Neutrophil (primary cell): ENCODE results near the gene WFDC1.
A peak's percentile ranks its signal among the peaks of the same experiment; 100 is the strongest.

Experiments
- H3K27ac ChIP-seq: fragments of 200-600 bp; sonication (generic); 2 replicates; pipeline ENCODE4 v1.5.1; 2016; ENCODE audit warnings: mild to moderate bottlenecking, moderate library complexity
- H3K27me3 ChIP-seq: fragments of 200-600 bp; sonication (generic); 2 replicates; pipeline ENCODE4 v1.6.0; 2016; ENCODE audit warnings: mild to moderate bottlenecking
- H3K36me3 ChIP-seq: fragments of 200-600 bp; sonication (generic); 2 replicates; pipeline ENCODE4 v1.5.1; 2017
- H3K4me1 ChIP-seq, 2 experiments: fragments of 200-600 bp in 1 of 2; sonication (generic) in 1 of 2; 1 replicate in 1 of 2; 2 replicates in 1 of 2; pipeline versions ENCODE4 v1.5.1 to v1.6.1; 2013 to 2016; ENCODE audit warnings: low read depth in 1 of 2, low read length in 1 of 2, mild to moderate bottlenecking in 1 of 2, moderate library complexity in 1 of 2; ENCODE audit not compliant: control insufficient read depth in 1 of 2, insufficient read depth in 1 of 2
- H3K4me3 ChIP-seq, 2 experiments: fragments of 200-600 bp in 1 of 2; sonication (generic) in 1 of 2; 1 replicate in 1 of 2; 2 replicates in 1 of 2; pipeline ENCODE4 v1.5.1; 2013 to 2016; ENCODE audit warnings: low read depth in 1 of 2, low read length in 1 of 2, mild to moderate bottlenecking in 1 of 2, moderate library complexity in 1 of 2
- H3K9me3 ChIP-seq: fragments of 200-600 bp; sonication (generic); 2 replicates; pipeline ENCODE4 v1.5.1; 2016
- CTCF ChIP-seq: fragments of 200-600 bp; sonication (generic); IDR thresholded peaks from 2 replicates; pipeline ENCODE4 v1.5.1; 2016; ENCODE audit warnings: antibody characterized with exemption

Gene WFDC1

GRCh38 chr16:84359326-84359725 lies 64.6 kb downstream of the WFDC1 start:
- H3K4me3 ChIP-seq = no peak overlapping the region
- H3K27ac ChIP-seq = no peak overlapping the region
- no peaks in the 10 kb centered on the region for H3K27me3 ChIP-seq
- TF ChIP-seq CTCF = no peak
- peaks cover 65 to 90% of the 10 kb centered on the region in 2 experiments for H3K4me1 ChIP-seq
- H3K9me3 ChIP-seq = no peaks in the 10 kb centered on the region
- H3K36me3 ChIP-seq = no peaks in the 10 kb centered on the region

GRCh38 chr16:84360170-84360569 lies 65.5 kb downstream of the WFDC1 start:
- Histone ChIP-seq H3K4me1 (peaks cover 57 to 86% of the 10 kb centered on the region in 2 experiments), H3K36me3 (no peaks in the 10 kb centered on the region), H3K27ac (peak overlapping the region; percentile 48), H3K27me3 (no peaks in the 10 kb centered on the region), H3K9me3 (no peaks in the 10 kb centered on the region), H3K4me3 (no peak overlapping the region)
- TF ChIP-seq CTCF = no peak

GRCh38 chr16:84360748-84361147 lies 66.1 kb downstream of the WFDC1 start:
- no peak for TF ChIP-seq CTCF
- no peaks in the 10 kb centered on the region for H3K9me3 ChIP-seq

GRCh38 chr16:84361546-84361945 lies 66.9 kb downstream of the WFDC1 start:
- H3K36me3 ChIP-seq = no peaks in the 10 kb centered on the region
- H3K4me3 ChIP-seq = no peak overlapping the region
- TF ChIP-seq CTCF = no peak
- no peaks in the 10 kb centered on the region for H3K9me3 ChIP-seq
- no peaks in the 10 kb centered on the region for H3K27me3 ChIP-seq
- peaks cover 54 to 82% of the 10 kb centered on the region in 2 experiments for H3K4me1 ChIP-seq
- H3K27ac ChIP-seq = no peak overlapping the region

More at GRCh38 chr16:84360748-84361147, 66.1 kb downstream of the WFDC1 start:
- Histone ChIP-seq H3K4me3 (no peak overlapping the region), H3K27me3 (no peaks in the 10 kb centered on the region), H3K4me1 (peaks cover 57 to 83% of the 10 kb centered on the region in 2 experiments), H3K36me3 (no peaks in the 10 kb centered on the region), H3K27ac (peak overlapping the region; percentile 48)

GRCh38 chr16:84362471-84362941 lies 67.8 kb downstream of the WFDC1 start:
- Histone ChIP-seq H3K27me3 (no peaks in the 10 kb centered on the region), H3K27ac (no peak overlapping the region), H3K4me3 (no peak overlapping the region), H3K9me3 (no peaks in the 10 kb centered on the region), H3K4me1 (peaks cover 54 to 82% of the 10 kb centered on the region in 2 experiments), H3K36me3 (no peaks in the 10 kb centered on the region)
- TF ChIP-seq CTCF = no peak

GRCh38 chr16:84366208-84366607 lies 71.5 kb downstream of the WFDC1 start:
- H3K9me3 ChIP-seq = no peaks in the 10 kb centered on the region
- TF ChIP-seq CTCF = no peak
- peaks cover 15% of the 10 kb centered on the region for H3K27me3 ChIP-seq
- peaks cover 61 to 79% of the 10 kb centered on the region in 2 experiments for H3K4me1 ChIP-seq
- no peaks in the 10 kb centered on the region for H3K36me3 ChIP-seq
- no peak overlapping the region for H3K4me3 ChIP-seq
- no peak overlapping the region for H3K27ac ChIP-seq
